ENCODE measurements around the gene LOXHD1. TPM values are rescaled to one million over a fixed set of nuclear protein-coding genes. Genes with fewer than 3 reads are reported as not detected.

The LOXHD1 gene
- total and polyA plus RNA-seq, 2 donors from 2014 or later, result 0.25 TPM; not detected in 1

DNA sequence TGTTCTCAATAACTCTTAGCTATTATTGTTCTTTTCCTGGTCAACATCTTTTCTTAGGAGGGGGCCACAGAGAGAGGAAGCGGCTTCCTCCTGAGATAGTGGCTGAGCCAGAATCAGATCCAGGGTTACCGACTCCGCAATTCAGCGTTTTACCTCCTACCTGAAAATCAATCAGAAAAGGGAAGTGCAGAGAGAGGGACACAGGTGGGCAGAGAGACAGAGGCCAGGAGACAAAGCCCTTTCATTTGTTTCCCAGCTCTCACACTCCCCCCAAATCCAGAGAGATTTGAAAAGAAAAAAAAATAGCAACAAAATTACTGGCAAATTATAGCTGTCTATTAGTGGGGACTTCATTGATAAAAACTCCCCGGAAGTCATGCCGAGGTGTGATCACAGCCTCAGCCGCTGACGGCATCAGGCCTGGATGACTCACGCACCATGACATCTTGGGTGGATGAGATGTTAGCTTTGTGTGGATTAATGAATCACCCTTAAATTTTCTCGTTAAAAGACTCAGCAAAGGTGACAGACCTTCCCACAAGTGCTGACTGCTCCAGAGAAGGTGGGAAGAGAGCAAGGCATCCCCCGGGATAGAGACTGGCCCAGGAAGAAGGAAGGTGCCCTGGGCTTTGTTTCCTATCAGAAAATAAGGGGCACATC lies 120.7 kb downstream of the LOXHD1 start:
- DNase-seq, result no peak
- H3K4me1 ChIP-seq (ENCODE audit: control insufficient read depth in 2 of 3, insufficient read depth in 2 of 3, low read depth in 1 of 3, low read length in 3 of 3), result no peaks in the 10 kb centered on the region
- H3K4me3 ChIP-seq (ENCODE audit: low read length in 3 of 3), result no peak overlapping the region
- H3K36me3 ChIP-seq (ENCODE audit: control insufficient read depth in 2 of 3, insufficient read depth in 3 of 3, low read length in 3 of 3), result no peaks in the 10 kb centered on the region
- H3K9me3 ChIP-seq (ENCODE audit: control insufficient read depth in 2 of 3, insufficient read depth in 1 of 3, low read length in 3 of 3), result no peaks in the 10 kb centered on the region
- FAIRE-seq, result no peak
- no peak overlapping the region for H3K27ac ChIP-seq (ENCODE audit: low read depth in 2 of 2, low read length in 2 of 2)
- intact Hi-C loops (cut with DNase I), result no loop called here
- TF ChIP-seq, protein P1, sequence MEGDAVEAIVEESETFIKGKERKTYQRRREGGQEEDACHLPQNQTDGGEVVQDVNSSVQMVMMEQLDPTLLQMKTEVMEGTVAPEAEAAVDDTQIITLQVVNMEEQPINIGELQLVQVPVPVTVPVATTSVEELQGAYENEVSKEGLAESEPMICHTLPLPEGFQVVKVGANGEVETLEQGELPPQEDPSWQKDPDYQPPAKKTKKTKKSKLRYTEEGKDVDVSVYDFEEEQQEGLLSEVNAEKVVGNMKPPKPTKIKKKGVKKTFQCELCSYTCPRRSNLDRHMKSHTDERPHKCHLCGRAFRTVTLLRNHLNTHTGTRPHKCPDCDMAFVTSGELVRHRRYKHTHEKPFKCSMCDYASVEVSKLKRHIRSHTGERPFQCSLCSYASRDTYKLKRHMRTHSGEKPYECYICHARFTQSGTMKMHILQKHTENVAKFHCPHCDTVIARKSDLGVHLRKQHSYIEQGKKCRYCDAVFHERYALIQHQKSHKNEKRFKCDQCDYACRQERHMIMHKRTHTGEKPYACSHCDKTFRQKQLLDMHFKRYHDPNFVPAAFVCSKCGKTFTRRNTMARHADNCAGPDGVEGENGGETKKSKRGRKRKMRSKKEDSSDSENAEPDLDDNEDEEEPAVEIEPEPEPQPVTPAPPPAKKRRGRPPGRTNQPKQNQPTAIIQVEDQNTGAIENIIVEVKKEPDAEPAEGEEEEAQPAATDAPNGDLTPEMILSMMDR (IDR thresholded peaks at IDR 0.05; ENCODE audit: borderline replicate concordance, extremely low read depth, insufficient read depth), result no peak
- no peaks in the 10 kb centered on the region for H3K27me3 ChIP-seq (ENCODE audit: control insufficient read depth, insufficient read depth, low read length)
- no peak overlapping the region for H3K9ac ChIP-seq (ENCODE audit: low read length in 3 of 3)

- Histone ChIP-seq H3K9me3 (ENCODE audit: control insufficient read depth in 2 of 3, insufficient read depth in 1 of 3, low read length in 3 of 3) (no peaks in the 10 kb centered on the region), H3K27me3 (ENCODE audit: control insufficient read depth, insufficient read depth, low read length) (no peaks in the 10 kb centered on the region), H3K4me3 (ENCODE audit: low read length in 3 of 3) (no peak overlapping the region), H3K36me3 (ENCODE audit: control insufficient read depth in 2 of 3, insufficient read depth in 3 of 3, low read length in 3 of 3) (no peaks in the 10 kb centered on the region), H3K4me1 (ENCODE audit: control insufficient read depth in 2 of 3, insufficient read depth in 2 of 3, low read depth in 1 of 3, low read length in 3 of 3) (no peaks in the 10 kb centered on the region), H3K9ac (ENCODE audit: low read length in 3 of 3) (no peak overlapping the region), H3K27ac (ENCODE audit: low read depth in 2 of 2, low read length in 2 of 2) (no peak overlapping the region)
- TF ChIP-seq, protein P1 (IDR thresholded peaks at IDR 0.05; ENCODE audit: borderline replicate concordance, extremely low read depth, insufficient read depth), result no peak
- intact Hi-C loops (cut with DNase I), result no loop called here
- DNase-seq (no peak), FAIRE-seq (no peak)
Observed at GRCh38 chr18:46531482-46531881, 125.5 kb downstream of the LOXHD1 start.

DNA sequence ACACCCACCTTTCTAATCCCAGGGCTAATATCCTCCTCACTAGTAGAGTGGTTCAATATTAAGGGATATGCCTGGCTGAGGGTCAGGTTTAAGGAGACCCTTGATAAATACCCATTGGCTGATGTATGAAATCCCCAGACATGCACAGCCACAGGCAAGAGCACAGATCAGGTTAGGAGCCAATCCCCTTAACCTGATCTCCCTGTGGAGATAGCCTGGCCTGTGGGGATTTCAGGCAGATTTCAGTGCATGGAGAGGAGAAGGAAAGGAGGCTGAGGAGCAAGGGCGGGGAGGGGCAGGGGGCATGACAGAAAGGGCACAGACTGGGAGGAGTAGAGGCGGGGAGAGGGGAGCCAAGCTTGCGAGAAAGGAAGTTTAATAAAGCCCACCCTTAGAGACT lies 129.0 kb downstream of the LOXHD1 start:
- intact Hi-C loops (cut with DNase I), result no loop called here
- Histone ChIP-seq H3K4me1 (ENCODE audit: control insufficient read depth in 2 of 3, insufficient read depth in 2 of 3, low read depth in 1 of 3, low read length in 3 of 3) (no peaks in the 10 kb centered on the region), H3K27me3 (ENCODE audit: control insufficient read depth, insufficient read depth, low read length) (no peaks in the 10 kb centered on the region), H3K9me3 (ENCODE audit: control insufficient read depth in 2 of 3, insufficient read depth in 1 of 3, low read length in 3 of 3) (no peaks in the 10 kb centered on the region), H3K9ac (ENCODE audit: low read length in 3 of 3) (no peak overlapping the region), H3K27ac (ENCODE audit: low read depth in 2 of 2, low read length in 2 of 2) (no peak overlapping the region), H3K4me3 (ENCODE audit: low read length in 3 of 3) (no peak overlapping the region), H3K36me3 (ENCODE audit: control insufficient read depth in 2 of 3, insufficient read depth in 3 of 3, low read length in 3 of 3) (no peaks in the 10 kb centered on the region)
- TF ChIP-seq, protein P1 (IDR thresholded peaks at IDR 0.05; ENCODE audit: borderline replicate concordance, extremely low read depth, insufficient read depth), result no peak
- FAIRE-seq (no peak), DNase-seq (no peak)

GRCh38 chr18:46519870-46520269 lies 137.2 kb downstream of the LOXHD1 start:
- FAIRE-seq (no peak), DNase-seq (no peak)
- Histone ChIP-seq H3K4me1 (ENCODE audit: control insufficient read depth in 2 of 3, insufficient read depth in 2 of 3, low read depth in 1 of 3, low read length in 3 of 3) (no peaks in the 10 kb centered on the region), H3K36me3 (ENCODE audit: control insufficient read depth in 2 of 3, insufficient read depth in 3 of 3, low read length in 3 of 3) (no peaks in the 10 kb centered on the region), H3K9ac (ENCODE audit: low read length in 3 of 3) (no peak overlapping the region), H3K4me3 (ENCODE audit: low read length in 3 of 3) (no peak overlapping the region), H3K27me3 (ENCODE audit: control insufficient read depth, insufficient read depth, low read length) (no peaks in the 10 kb centered on the region), H3K27ac (ENCODE audit: low read depth in 2 of 2, low read length in 2 of 2) (no peak overlapping the region), H3K9me3 (ENCODE audit: control insufficient read depth in 2 of 3, insufficient read depth in 1 of 3, low read length in 3 of 3) (no peaks in the 10 kb centered on the region)
- TF ChIP-seq, protein P1 (IDR thresholded peaks at IDR 0.05; ENCODE audit: borderline replicate concordance, extremely low read depth, insufficient read depth), result no peak
- intact Hi-C loops (cut with DNase I), result no loop called here
